ENCODE measurements around the gene PNLIP.

DNA sequence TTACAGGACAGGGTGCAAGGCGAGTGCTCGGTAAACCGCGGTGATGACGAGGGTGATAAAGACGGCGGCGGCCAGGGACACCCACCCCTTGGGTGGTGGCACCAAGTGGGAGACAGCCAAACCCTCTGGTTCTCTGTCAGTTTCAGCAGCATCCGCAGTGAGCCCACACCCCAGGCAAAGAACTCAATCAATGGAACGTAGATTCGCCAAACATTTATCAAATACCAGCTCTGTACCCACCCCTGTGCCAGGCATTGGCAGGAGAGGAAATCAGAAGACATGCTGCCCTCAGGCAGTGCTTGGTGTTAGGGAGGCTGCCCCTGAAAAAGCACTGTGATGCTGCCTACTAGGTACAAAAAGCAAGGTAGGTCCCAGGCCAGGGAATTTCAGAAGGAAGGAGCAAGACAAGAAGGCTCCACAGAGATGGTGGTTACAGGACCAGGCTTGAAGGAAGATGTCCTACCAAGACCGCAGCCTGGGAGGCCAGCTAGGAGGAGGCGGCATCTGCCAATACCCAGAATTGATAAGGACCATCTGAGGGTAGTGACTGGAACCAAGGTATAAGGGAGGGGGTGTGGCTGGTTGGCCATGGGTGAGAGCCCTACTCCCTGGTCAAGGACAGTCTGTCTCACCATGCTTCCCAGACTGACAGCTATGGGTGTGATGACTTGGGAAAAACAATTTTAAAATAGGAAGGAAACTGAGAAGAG is 64.9 kb downstream of the PNLIP start:
- no peak for TF ChIP-seq EP300 (IDR thresholded peaks at IDR 0.05; ENCODE audit: borderline replicate concordance)
- no peak for TF ChIP-seq TAF1 (IDR thresholded peaks at IDR 0.05; ENCODE audit: low read depth)
- no peak for TF ChIP-seq FOXM1 (IDR thresholded peaks at IDR 0.05; ENCODE audit: borderline replicate concordance, low read depth)
- TF ChIP-seq, protein P1, sequence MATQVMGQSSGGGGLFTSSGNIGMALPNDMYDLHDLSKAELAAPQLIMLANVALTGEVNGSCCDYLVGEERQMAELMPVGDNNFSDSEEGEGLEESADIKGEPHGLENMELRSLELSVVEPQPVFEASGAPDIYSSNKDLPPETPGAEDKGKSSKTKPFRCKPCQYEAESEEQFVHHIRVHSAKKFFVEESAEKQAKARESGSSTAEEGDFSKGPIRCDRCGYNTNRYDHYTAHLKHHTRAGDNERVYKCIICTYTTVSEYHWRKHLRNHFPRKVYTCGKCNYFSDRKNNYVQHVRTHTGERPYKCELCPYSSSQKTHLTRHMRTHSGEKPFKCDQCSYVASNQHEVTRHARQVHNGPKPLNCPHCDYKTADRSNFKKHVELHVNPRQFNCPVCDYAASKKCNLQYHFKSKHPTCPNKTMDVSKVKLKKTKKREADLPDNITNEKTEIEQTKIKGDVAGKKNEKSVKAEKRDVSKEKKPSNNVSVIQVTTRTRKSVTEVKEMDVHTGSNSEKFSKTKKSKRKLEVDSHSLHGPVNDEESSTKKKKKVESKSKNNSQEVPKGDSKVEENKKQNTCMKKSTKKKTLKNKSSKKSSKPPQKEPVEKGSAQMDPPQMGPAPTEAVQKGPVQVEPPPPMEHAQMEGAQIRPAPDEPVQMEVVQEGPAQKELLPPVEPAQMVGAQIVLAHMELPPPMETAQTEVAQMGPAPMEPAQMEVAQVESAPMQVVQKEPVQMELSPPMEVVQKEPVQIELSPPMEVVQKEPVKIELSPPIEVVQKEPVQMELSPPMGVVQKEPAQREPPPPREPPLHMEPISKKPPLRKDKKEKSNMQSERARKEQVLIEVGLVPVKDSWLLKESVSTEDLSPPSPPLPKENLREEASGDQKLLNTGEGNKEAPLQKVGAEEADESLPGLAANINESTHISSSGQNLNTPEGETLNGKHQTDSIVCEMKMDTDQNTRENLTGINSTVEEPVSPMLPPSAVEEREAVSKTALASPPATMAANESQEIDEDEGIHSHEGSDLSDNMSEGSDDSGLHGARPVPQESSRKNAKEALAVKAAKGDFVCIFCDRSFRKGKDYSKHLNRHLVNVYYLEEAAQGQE (IDR thresholded peaks at IDR 0.05; ENCODE audit: low read depth) = no peak
- no peak for TF ChIP-seq MAX (IDR thresholded peaks at IDR 0.05)
- TF ChIP-seq, protein P2, sequence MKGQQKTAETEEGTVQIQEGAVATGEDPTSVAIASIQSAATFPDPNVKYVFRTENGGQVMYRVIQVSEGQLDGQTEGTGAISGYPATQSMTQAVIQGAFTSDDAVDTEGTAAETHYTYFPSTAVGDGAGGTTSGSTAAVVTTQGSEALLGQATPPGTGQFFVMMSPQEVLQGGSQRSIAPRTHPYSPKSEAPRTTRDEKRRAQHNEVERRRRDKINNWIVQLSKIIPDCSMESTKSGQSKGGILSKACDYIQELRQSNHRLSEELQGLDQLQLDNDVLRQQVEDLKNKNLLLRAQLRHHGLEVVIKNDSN (IDR thresholded peaks at IDR 0.05) = no peak
- TF ChIP-seq EGR1 (IDR thresholded peaks at IDR 0.05) = no peak
- no peak for TF ChIP-seq CEBPB (IDR thresholded peaks at IDR 0.05)
- TF ChIP-seq YY1 (IDR thresholded peaks at IDR 0.05; ENCODE audit: low read depth) = no peak
- TF ChIP-seq CREB1 (IDR thresholded peaks at IDR 0.05; ENCODE audit: low read depth) = no peak
- no peak for TF ChIP-seq RAD21 (IDR thresholded peaks at IDR 0.05; ENCODE audit: low read depth)
- no peak for TF ChIP-seq TEAD4 (IDR thresholded peaks at IDR 0.05)
- TF ChIP-seq ZBTB7A (IDR thresholded peaks at IDR 0.05; ENCODE audit: low read depth) = no peak

All from Ishikawa (cell line).